GM12891 (cell line): ENCODE results near the gene TAGAP.

ENCODE experiments used
- PAX5 ChIP-seq: IDR thresholded peaks from 2 replicates; pipeline ENCODE4 v1.6.1; 2011; ENCODE audit warnings: low read length, moderate library complexity, mild to moderate bottlenecking; ENCODE audit not compliant: insufficient read depth, severe bottlenecking
- POLR2A ChIP-seq: IDR thresholded peaks from 2 replicates; pipeline ENCODE4 v1.6.1; 2011; ENCODE audit warnings: low read depth, low read length, control low read depth
- POLR2AphosphoS5 ChIP-seq: IDR thresholded peaks from 2 replicates; pipeline ENCODE4 v1.6.1; 2011; ENCODE audit warnings: low read depth, low read length, control low read depth

GRCh38 chr6:159090530-159091480, 46.0 kb upstream of the TAGAP start:
- TF ChIP-seq POLR2A (no peak), POLR2AphosphoS5 (no peak), PAX5 (no peak)
